Esophagus muscularis mucosa (tissue), 3 donors: ENCODE data around the gene NAV2.

ENCODE experiments used
- CTCF ChIP-seq, 3 experiments: fragments of 200-600 bp in 2 of 3; fragments of 450-650 bp in 1 of 3; sonication (generic) in 2 of 3; IDR thresholded peaks; one replicate each; pipeline ENCODE4 v1.5.1; 2017 to 2019; ENCODE audit warnings: antibody characterized with exemption in 3 of 3, mild to moderate bottlenecking in 2 of 3, moderate library complexity in 1 of 3
- POLR2A ChIP-seq: fragments of 450-650 bp; IDR thresholded peaks from one replicate; pipeline ENCODE4 v1.6.1; 2017; ENCODE audit warnings: antibody characterized with exemption, moderate library complexity, mild to moderate bottlenecking, low read depth
- POLR2AphosphoS5 ChIP-seq, 2 donors: sonication (generic); formaldehyde crosslinking; IDR thresholded peaks; one replicate each; pipeline ENCODE4 v1.6.1; 2017; ENCODE audit warnings: antibody characterized with exemption in 2 of 2

GRCh38 chr11:19978668-19979518 is 266.3 kb downstream of the NAV2 start:
- peak in 1 of 2 donors; percentile 34 for TF ChIP-seq POLR2AphosphoS5 (IDR thresholded peaks at IDR 0.05)
- no peak for TF ChIP-seq CTCF (IDR thresholded peaks at IDR 0.05)
- no peak for TF ChIP-seq POLR2A
